Measurements from ENCODE around the gene COL5A1.

Gene COL5A1

GRCh38 chr9:134626571-134627416 lies 14.8 kb upstream of the COL5A1 start:
- DNase-seq: no peak

- DNase-seq: no peak
Measured at GRCh38 chr9:134627417-134628353, 13.9 kb upstream of the COL5A1 start.

DNA sequence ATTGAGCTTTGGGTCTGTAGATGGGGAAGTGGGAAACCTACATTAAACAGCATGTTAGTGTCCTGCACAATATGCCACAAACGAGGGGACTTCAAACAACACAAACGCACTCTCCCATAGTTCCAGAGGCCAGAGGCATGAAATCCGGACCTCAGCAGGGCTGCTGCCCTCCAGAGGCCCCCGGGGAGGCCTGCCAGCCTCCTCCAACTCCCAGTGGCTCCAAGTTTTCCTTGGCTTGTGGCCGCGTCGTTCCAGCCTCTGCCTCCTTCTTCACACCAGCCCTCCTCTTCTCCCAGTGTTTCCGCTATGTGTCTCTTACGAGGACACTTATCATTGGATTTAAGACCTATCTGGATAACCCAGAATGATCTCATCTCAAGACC lies 13.3 kb upstream of the COL5A1 start:
- no peak for DNase-seq

- no peak for DNase-seq
Measured at GRCh38 chr9:134629061-134629585, 12.5 kb upstream of the COL5A1 start.

- no peak for DNase-seq
Measured at GRCh38 chr9:134629586-134630392, 11.8 kb upstream of the COL5A1 start.

- no peak for DNase-seq
Measured at GRCh38 chr9:134630393-134630790, 11.2 kb upstream of the COL5A1 start.

- no peak for DNase-seq
Measured at GRCh38 chr9:134630861-134631260, 10.7 kb upstream of the COL5A1 start.

DNA sequence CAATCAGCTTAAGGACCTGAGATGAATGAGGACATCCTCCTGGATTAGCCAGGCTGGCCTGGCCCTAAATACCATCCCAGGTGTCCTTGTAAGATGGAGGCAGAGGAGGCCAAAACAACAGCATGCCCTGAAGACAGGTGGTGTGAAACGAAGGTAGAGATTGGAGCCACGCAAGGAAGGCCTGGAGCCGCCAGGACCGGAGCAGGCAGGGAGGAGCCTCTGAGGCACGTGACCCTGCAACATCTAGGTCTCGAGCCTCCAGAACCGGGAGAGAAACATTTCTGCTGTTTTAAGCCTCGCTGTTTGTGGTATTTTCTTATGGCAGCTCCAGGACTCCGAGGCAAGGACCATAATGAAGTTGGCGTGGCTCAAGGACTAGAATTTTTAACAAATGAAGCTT lies 9.7 kb upstream of the COL5A1 start:
- no peak for DNase-seq

DNA sequence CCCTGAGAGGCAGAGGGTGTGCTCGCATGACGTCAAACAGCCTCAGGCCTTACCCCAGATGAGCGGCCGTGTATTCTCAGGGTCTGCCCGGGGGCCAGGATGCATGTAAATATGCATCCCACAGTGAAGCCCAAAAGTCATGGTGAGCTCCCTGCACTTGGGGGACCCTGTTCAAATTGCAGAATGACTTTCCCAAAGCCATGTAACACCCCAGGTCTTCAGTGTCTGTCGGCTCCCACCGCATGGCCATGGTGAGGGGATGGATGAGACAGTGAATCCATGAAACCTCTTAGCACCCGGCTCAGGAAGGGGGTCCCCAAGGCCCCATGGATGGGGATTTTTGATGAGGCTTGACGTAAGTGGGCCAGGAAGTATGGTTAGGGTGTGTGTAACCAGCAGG lies 9.3 kb upstream of the COL5A1 start:
- DNase-seq: no peak

- no peak for DNase-seq
Measured at GRCh38 chr9:134633362-134634142, 8.1 kb upstream of the COL5A1 start.

DNA sequence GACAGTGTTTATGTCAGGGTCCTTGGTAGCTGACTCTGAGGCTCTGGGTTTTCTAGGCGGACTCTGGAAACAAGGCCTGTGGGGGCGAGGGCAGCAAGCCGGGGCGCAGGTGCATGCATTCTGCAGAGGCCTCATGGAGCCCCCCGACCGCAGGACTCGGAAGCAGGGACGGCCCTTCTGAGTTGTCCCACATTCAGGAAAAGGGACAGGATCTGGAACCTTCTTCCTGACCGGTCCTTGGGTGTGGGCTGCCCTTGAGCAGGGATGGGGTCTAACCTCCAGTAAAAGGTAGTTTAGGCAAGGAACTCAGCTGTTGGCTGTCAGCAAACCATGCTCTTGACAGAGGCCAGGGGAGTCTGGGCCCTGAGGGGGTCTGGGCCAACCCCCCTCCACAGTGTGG lies 7.4 kb upstream of the COL5A1 start:
- no peak for DNase-seq

- DNase-seq: no peak
Measured at GRCh38 chr9:134634667-134635230, 6.9 kb upstream of the COL5A1 start.

- no peak for DNase-seq
Measured at GRCh38 chr9:134635351-134636148, 6.1 kb upstream of the COL5A1 start.

GRCh38 chr9:134636149-134636507 lies 5.5 kb upstream of the COL5A1 start:
- DNase-seq: no peak

DNA sequence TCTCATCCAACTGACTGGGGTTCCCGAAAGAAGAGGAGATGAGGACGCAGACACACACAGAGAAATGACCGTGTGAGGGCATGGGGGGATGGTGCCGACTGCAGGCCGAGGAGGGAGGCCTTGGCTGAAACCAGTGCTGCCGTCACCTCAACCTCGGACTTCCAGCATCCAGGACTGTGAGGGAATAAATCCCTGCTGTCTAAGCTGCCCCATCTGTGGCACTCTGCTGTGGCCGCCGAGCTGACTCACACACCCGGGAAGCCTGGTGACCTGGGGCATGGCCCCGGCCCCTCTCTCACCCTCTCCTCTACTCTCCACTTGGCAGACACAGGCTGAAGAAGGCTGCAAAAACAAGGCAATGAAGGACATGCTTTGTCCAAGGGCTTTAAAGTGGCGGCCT lies 4.4 kb upstream of the COL5A1 start:
- no peak for DNase-seq

GRCh38 chr9:134637696-134638501 lies 3.7 kb upstream of the COL5A1 start:
- no peak for DNase-seq

DNA sequence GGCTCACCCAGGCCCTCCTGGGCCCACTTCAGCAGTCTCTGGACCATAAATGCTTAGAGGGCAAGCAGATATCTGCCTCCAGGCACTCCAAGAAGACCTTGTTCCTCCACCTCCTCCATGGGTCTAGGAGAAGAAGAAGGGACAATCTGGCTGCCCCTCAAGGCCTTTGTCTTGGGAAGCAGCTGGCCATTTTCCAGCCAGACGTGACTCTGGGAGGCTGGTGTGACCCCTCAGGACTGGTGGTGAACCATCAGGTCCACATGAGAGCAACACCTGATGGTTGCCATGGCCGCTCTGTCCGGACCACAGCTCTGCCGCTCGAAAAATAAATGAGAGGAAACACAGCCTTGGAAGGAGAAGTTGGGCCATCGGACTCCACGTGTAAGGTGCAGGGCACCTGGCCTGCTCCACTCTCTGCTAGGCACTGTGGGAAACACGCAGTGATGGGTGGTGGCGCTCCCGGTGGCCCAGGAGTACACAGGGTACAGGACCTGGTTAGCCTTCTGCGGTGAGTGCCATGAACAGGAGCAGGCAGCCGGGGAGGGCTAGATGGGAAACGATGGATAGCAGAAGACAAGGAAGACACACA lies 3.0 kb upstream of the COL5A1 start:
- no peak for DNase-seq

DNA sequence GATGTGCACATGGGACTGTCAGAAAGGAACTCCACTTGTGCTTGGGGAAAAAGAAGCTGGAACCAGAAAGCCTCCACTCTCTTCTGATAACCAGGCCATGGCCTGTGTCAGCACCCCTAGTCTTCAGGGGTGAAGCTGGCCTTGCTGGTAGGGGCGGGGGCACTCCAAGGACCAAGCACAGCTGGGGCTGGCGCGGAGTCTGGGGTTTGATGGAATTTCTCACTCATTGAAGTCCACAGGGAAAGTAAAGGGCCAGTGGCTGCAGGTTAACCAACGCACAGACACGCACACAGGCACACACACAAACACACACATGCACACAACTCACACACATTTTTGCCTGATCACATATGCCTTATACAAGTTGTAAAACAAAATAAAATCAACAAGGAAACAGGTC lies 1.6 kb upstream of the COL5A1 start:
- DNase-seq: no peak

- DNase-seq: no peak
Measured at GRCh38 chr9:134640506-134641172, 964 bp upstream of the COL5A1 start.
